Measurements from ENCODE around the gene NUP107. TPM values are rescaled to one million over a fixed set of nuclear protein-coding genes. Genes with fewer than 3 reads are reported as not detected.

NUP107 gene
- total RNA-seq, 1 experiment from 2014 or later, result 106 TPM

- Histone ChIP-seq H3K9me3 (ENCODE audit: low read length) (no peaks in the 10 kb centered on the region), H3K36me3 (ENCODE audit: low read depth, low read length) (peaks cover 14% of the 10 kb centered on the region; the same call in 1 of the 2 replicates), H2AFZ (ENCODE audit: low read length) (peak overlapping the region; percentile 85), H3K9me2 (replicated peaks; ENCODE audit: low read length) (no peaks in the 10 kb centered on the region), H4K20me1 (ENCODE audit: low read length) (no peaks in the 10 kb centered on the region), H3K27ac (ENCODE audit: low read length) (no peak overlapping the region), H3K79me2 (ENCODE audit: low read length) (peaks cover 16% of the 10 kb centered on the region), H3K4me2 (ENCODE audit: low read length) (peak overlapping the region; percentile 94), H3K27me3 (ENCODE audit: low read length) (no peaks in the 10 kb centered on the region), H3K4me1 (ENCODE audit: insufficient read depth, low read length) (peaks cover 7% of the 10 kb centered on the region; the same call in 1 of the 2 replicates), H3K9ac (ENCODE audit: low read length) (peak overlapping the region; percentile 72), H3K4me3 (ENCODE audit: low read length) (peak overlapping the region; percentile 74), H3F3A (ENCODE audit: low read length, unreplicated experiment) (no peaks in the 10 kb centered on the region)
- TF ChIP-seq EZH2phosphoT487 (IDR thresholded peaks at IDR 0.05; ENCODE audit: borderline replicate concordance, low read length), result no peak
- no peak for TF ChIP-seq CTCF (conservative IDR thresholded peaks at IDR 0.05; ENCODE audit: low read depth, low read length)
- TF ChIP-seq EZH2 (IDR thresholded peaks at IDR 0.05; ENCODE audit: low read length, unreplicated experiment), result no peak
- no peak for DNase-seq
- CTCF ChIA-PET, result interaction anchor here (1.4 kb wide), 1 partner anchor 63 kb away, joined by 3 read pairs; the partner anchor contains the start of gene MDM2
- TSS peak; percentile 92 for BruUV-seq (replicated peaks)
- intact Hi-C loops (cut with micrococcal nuclease), result loop anchor here (5.0 kb wide), 1 partner anchor 77 kb away; no protein-coding TSS in a partner anchor
- no peak for ATAC-seq
- POLR2A ChIA-PET (ENCODE audit: unreplicated experiment), result interaction anchor here (0.6 to 0.7 kb wide), 4 partner anchors 63 to 1086 kb away, joined by 3 to 5 read pairs (median 4); no protein-coding TSS in a partner anchor
Measured at GRCh38 chr12:68745376-68745903, 58.7 kb downstream of the NUP107 start.

- peak within 1 kb of the TSS; percentile 74 for H3K4me3 ChIP-seq (ENCODE audit: low read length)
- H3K9me3 ChIP-seq (ENCODE audit: low read length), result no peaks in the 10 kb centered on the region
- H3F3A ChIP-seq (ENCODE audit: low read length, unreplicated experiment), result no peaks in the 10 kb centered on the region
- peaks cover 7% of the 10 kb centered on the region; the same call in 1 of the 2 replicates for H3K4me1 ChIP-seq (ENCODE audit: insufficient read depth, low read length)
- peak within 1 kb of the TSS; percentile 85 for H2AFZ ChIP-seq (ENCODE audit: low read length)
- peaks cover 13% of the 10 kb centered on the region; the same call in 1 of the 2 replicates for H3K36me3 ChIP-seq (ENCODE audit: low read depth, low read length)
- POLR2A ChIA-PET (ENCODE audit: unreplicated experiment), result interaction anchor here (0.6 kb wide), 2 partner anchors 65 to 1086 kb away, joined by 4 to 5 read pairs; no protein-coding TSS in a partner anchor
- ATAC-seq (peak; percentile 96), DNase-seq (peak; percentile 92)
- H3K79me2 ChIP-seq (ENCODE audit: low read length), result peaks cover 16% of the 10 kb centered on the region
- H4K20me1 ChIP-seq (ENCODE audit: low read length), result no peaks in the 10 kb centered on the region
- H3K9me2 ChIP-seq (replicated peaks; ENCODE audit: low read length), result no peaks in the 10 kb centered on the region
- H3K4me2 ChIP-seq (ENCODE audit: low read length), result peak within 1 kb of the TSS; percentile 94
- intact Hi-C loops (cut with micrococcal nuclease), result loop anchor here (1.0 to 5.0 kb wide), 2 partner anchors 61 to 76 kb away; no protein-coding TSS in a partner anchor
- H3K27me3 ChIP-seq (ENCODE audit: low read length), result no peaks in the 10 kb centered on the region
- CTCF ChIA-PET, result interaction anchor here (1.4 kb wide), 1 partner anchor 63 kb away, joined by 3 read pairs; the partner anchor contains the start of gene MDM2
- no peak for TF ChIP-seq CTCF (conservative IDR thresholded peaks at IDR 0.05; ENCODE audit: low read depth, low read length)
- TF ChIP-seq EZH2phosphoT487 (IDR thresholded peaks at IDR 0.05; ENCODE audit: borderline replicate concordance, low read length), result no peak
- no peak for TF ChIP-seq EZH2 (IDR thresholded peaks at IDR 0.05; ENCODE audit: low read length, unreplicated experiment)
- BruUV-seq (replicated peaks), result TSS peak; percentile 71
- H3K27ac ChIP-seq (ENCODE audit: low read length), result peak within 1 kb of the TSS; percentile 40
- peak within 1 kb of the TSS; percentile 72 for H3K9ac ChIP-seq (ENCODE audit: low read length)
Measured at GRCh38 chr12:68745904-68746571, 59.3 kb downstream of the NUP107 start, which contains the start of gene SLC35E3. SLC35E3 (plus strand) TSS chr12:68746176; CDS start chr12:68746378, 202 bp downstream.

Data from PC-3 (cell line).